NB4 (cell line): ENCODE measurements around the gene DNAAF3.
"Not testable (repeated sequence)": the region's sequence is repeated elsewhere in the genome, so short reads cannot be mapped to it uniquely, and the experiment has no call there.

ENCODE experiments used
- DNase-seq: peaks from one replicate; pipeline ENCODE4 v3.0.0; 2010; ENCODE audit warnings: low read depth
- H3K4me3 ChIP-seq: one replicate; pipeline ENCODE4 v1.5.1; 2011; ENCODE audit warnings: mild to moderate bottlenecking, low read depth, low read length, moderate library complexity
- CTCF ChIP-seq: IDR thresholded peaks from one replicate; pipeline ENCODE4 v1.5.1; 2012; ENCODE audit warnings: low read depth, low read length
- MAX ChIP-seq: IDR thresholded peaks from 2 replicates; pipeline ENCODE4 v1.6.1; 2011; ENCODE audit warnings: low read depth, low read length
- MYC ChIP-seq: IDR thresholded peaks from 2 replicates; pipeline ENCODE4 v1.6.1; 2011; ENCODE audit warnings: low read depth, low read length
- POLR2A ChIP-seq: IDR thresholded peaks from 2 replicates; pipeline ENCODE4 v1.6.1; 2011; ENCODE audit warnings: mild to moderate bottlenecking; ENCODE audit not compliant: insufficient read length; ENCODE audit errors: extremely low read depth

Gene DNAAF3

GRCh38 chr19:55158423-55158822, 8.0 kb downstream of the DNAAF3 start:
- DNase-seq = no peak
- no peak overlapping the region for H3K4me3 ChIP-seq
- TF ChIP-seq CTCF (no peak), MYC (no peak)

- H3K4me3 ChIP-seq = no peak within 1 kb of the TSS
Observed at GRCh38 chr19:55157064-55157908, 9.1 kb downstream of the DNAAF3 start, which contains the start of gene TNNI3. TSS of gene TNNI3 (minus strand) at chr19:55157732. CDS start at chr19:55157589, 143 bp downstream.

GRCh38 chr19:55156202-55157063, 10.0 kb downstream of the DNAAF3 start:
- DNase-seq = no peak
- no peak overlapping the region for H3K4me3 ChIP-seq

More at GRCh38 chr19:55157064-55157908, 9.1 kb downstream of the DNAAF3 start, which contains the start of gene TNNI3:
- no peak for TF ChIP-seq MYC
- no peak for TF ChIP-seq CTCF
- TF ChIP-seq POLR2A = no peak
- TF ChIP-seq MAX = no peak
- DNase-seq = no peak

GRCh38 chr19:55155784-55156183, 10.6 kb downstream of the DNAAF3 start:
- H3K4me3 ChIP-seq, DNase-seq: not testable (repeated sequence)

More at GRCh38 chr19:55156202-55157063, 10.0 kb downstream of the DNAAF3 start:
- TF ChIP-seq MYC (no peak), MAX (no peak), CTCF (no peak), POLR2A (no peak)

GRCh38 chr19:55153652-55154264, 12.7 kb downstream of the DNAAF3 start:
- no peak for DNase-seq
- no peak for TF ChIP-seq POLR2A
- TF ChIP-seq MYC = no peak
- no peak for TF ChIP-seq MAX
- no peak for TF ChIP-seq CTCF
- H3K4me3 ChIP-seq = no peak overlapping the region

- DNase-seq = no peak
- no peak for TF ChIP-seq CTCF
- TF ChIP-seq MYC = no peak
- no peak overlapping the region for H3K4me3 ChIP-seq
Observed at GRCh38 chr19:55152017-55152416, 14.4 kb downstream of the DNAAF3 start.
